ENCODE data around the gene CD79B.

GRCh38 chr17:63972796-63973195 lies 40.7 kb upstream of the CD79B start, which contains the start of gene SCN4A:
- TF ChIP-seq GATA2 (IDR thresholded peaks at IDR 0.05; ENCODE audit: low read depth, low read length) (no peak), GATA3 (IDR thresholded peaks at IDR 0.05; ENCODE audit: low read depth, low read length) (no peak)

Data from SH-SY5Y (cell line).